ENCODE measurements around the gene SORBS2. TPM values are rescaled to one million over a fixed set of nuclear protein-coding genes. Genes with fewer than 3 reads are reported as not detected.
"Not testable (repeated sequence)": the region's sequence is repeated elsewhere in the genome, so short reads cannot be mapped to it uniquely, and the experiment has no call there.

SORBS2 gene
- total RNA-seq, 1 donor from 2014 or later, result 819 TPM

- no peak for DNase-seq
- intact Hi-C loops (cut with DNase I), result no loop called here
These were observed 100.3 kb downstream of the SORBS2 start for GRCh38 chr4:185711726-185712125.

GRCh38 chr4:185710487-185710995 lies 101.5 kb downstream of the SORBS2 start:
- DNase-seq (no peak), ATAC-seq (ENCODE audit: poor library complexity) (peak; percentile 18)
- intact Hi-C loops (cut with DNase I), result no loop called here

More at GRCh38 chr4:185711726-185712125, 100.3 kb downstream of the SORBS2 start:
- ATAC-seq (ENCODE audit: poor library complexity), result no peak

GRCh38 chr4:185709802-185710486 lies 102.0 kb downstream of the SORBS2 start:
- DNase-seq (no peak), ATAC-seq (ENCODE audit: poor library complexity) (no peak)
- intact Hi-C loops (cut with DNase I), result no loop called here

- DNase-seq, result no peak
- intact Hi-C loops (cut with DNase I), result no loop called here
- ATAC-seq (ENCODE audit: poor library complexity), result no peak
These were observed 103.6 kb downstream of the SORBS2 start for GRCh38 chr4:185708348-185708747.

- ATAC-seq (ENCODE audit: poor library complexity); intact Hi-C loops (cut with DNase I); DNase-seq: not testable (repeated sequence)
These were observed 104.4 kb downstream of the SORBS2 start for GRCh38 chr4:185707622-185708021.

GRCh38 chr4:185702147-185702663 lies 109.8 kb downstream of the SORBS2 start:
- ATAC-seq (ENCODE audit: poor library complexity), result peak; percentile 38
- no peak for DNase-seq
- intact Hi-C loops (cut with DNase I), result no loop called here

- DNase-seq, result no peak
- intact Hi-C loops (cut with DNase I), result no loop called here
- ATAC-seq (ENCODE audit: poor library complexity), result no peak
These were observed 111.4 kb downstream of the SORBS2 start for GRCh38 chr4:185700630-185701029.

- DNase-seq (no peak), ATAC-seq (ENCODE audit: poor library complexity) (peak; percentile 55)
- intact Hi-C loops (cut with DNase I), result no loop called here
These were observed 111.9 kb downstream of the SORBS2 start for GRCh38 chr4:185700048-185700447.

- DNase-seq (no peak), ATAC-seq (ENCODE audit: poor library complexity) (no peak)
- intact Hi-C loops (cut with DNase I), result no loop called here
These were observed 114.5 kb downstream of the SORBS2 start for GRCh38 chr4:185697488-185697887.

GRCh38 chr4:185695743-185696142 lies 116.3 kb downstream of the SORBS2 start:
- peak; percentile 47 for ATAC-seq (ENCODE audit: poor library complexity)

GRCh38 chr4:185693548-185694215 lies 118.3 kb downstream of the SORBS2 start:
- no peak for DNase-seq
- ATAC-seq (ENCODE audit: poor library complexity), result no peak
- intact Hi-C loops (cut with DNase I), result no loop called here

More at GRCh38 chr4:185695743-185696142, 116.3 kb downstream of the SORBS2 start:
- intact Hi-C loops (cut with DNase I), result no loop called here
- no peak for DNase-seq

- DNase-seq (no peak), ATAC-seq (ENCODE audit: poor library complexity) (no peak)
- intact Hi-C loops (cut with DNase I), result no loop called here
These were observed 122.6 kb downstream of the SORBS2 start for GRCh38 chr4:185689407-185689806.

- DNase-seq (no peak), ATAC-seq (ENCODE audit: poor library complexity) (peak; percentile 19)
- intact Hi-C loops (cut with DNase I), result no loop called here
These were observed 126.2 kb downstream of the SORBS2 start for GRCh38 chr4:185685804-185686203.

GRCh38 chr4:185683896-185684295 lies 128.1 kb downstream of the SORBS2 start:
- ATAC-seq (ENCODE audit: poor library complexity) (peak; percentile 11), DNase-seq (no peak)
- intact Hi-C loops (cut with DNase I), result no loop called here

GRCh38 chr4:185683222-185683621 lies 128.8 kb downstream of the SORBS2 start:
- intact Hi-C loops (cut with DNase I), result no loop called here
- DNase-seq (no peak), ATAC-seq (ENCODE audit: poor library complexity) (peak; percentile 39)

- ATAC-seq (ENCODE audit: poor library complexity) (peak; percentile 14), DNase-seq (no peak)
- intact Hi-C loops (cut with DNase I), result no loop called here
These were observed 129.8 kb downstream of the SORBS2 start for GRCh38 chr4:185682236-185682635.

GRCh38 chr4:185681604-185682003 lies 130.4 kb downstream of the SORBS2 start:
- intact Hi-C loops (cut with DNase I), result no loop called here

GRCh38 chr4:185680617-185681016 lies 131.4 kb downstream of the SORBS2 start:
- intact Hi-C loops (cut with DNase I), result no loop called here
- ATAC-seq (ENCODE audit: poor library complexity) (peak; percentile 4), DNase-seq (no peak)

More at GRCh38 chr4:185681604-185682003, 130.4 kb downstream of the SORBS2 start:
- ATAC-seq (ENCODE audit: poor library complexity), result peak; percentile 69
- DNase-seq, result no peak

- intact Hi-C loops (cut with DNase I), result no loop called here
- ATAC-seq (ENCODE audit: poor library complexity) (no peak), DNase-seq (no peak)
These were observed 132.5 kb downstream of the SORBS2 start for GRCh38 chr4:185679523-185679922.
